ENCODE data around the gene SFSWAP.
"Not testable (repeated sequence)": the region's sequence is repeated elsewhere in the genome, so short reads cannot be mapped to it uniquely, and the experiment has no call there.

SFSWAP gene

GRCh38 chr12:131703161-131703560 is 7.7 kb upstream of the SFSWAP start:
- DNase-seq: no peak

DNA sequence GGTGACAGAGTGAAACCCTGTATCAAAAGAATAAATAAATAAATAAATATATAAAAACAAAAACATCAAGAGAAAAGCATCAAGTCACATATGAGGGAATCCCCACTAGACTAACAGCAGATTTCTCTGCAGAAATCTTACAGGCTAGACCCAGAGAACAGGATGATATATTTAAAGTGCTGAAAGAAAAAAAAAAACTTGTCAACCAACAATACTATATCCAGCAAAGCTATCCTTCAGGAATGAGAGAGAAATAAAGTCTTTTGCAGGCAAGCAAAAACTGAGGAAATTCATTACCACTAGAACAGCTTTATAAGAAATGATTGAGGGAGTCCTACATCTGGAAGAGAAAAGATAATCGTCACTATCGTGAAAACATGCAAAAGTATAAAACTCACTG is 6.4 kb upstream of the SFSWAP start:
- no peak for DNase-seq

GRCh38 chr12:131706709-131707108 is 4.2 kb upstream of the SFSWAP start:
- not testable (repeated sequence) for DNase-seq

- no peak for DNase-seq
Measured at GRCh38 chr12:131709226-131709625, 1.7 kb upstream of the SFSWAP start.

GRCh38 chr12:131711551-131712205 is 788 bp downstream of the SFSWAP start:
- no peak for DNase-seq

- DNase-seq: no peak
Measured at GRCh38 chr12:131713349-131713748, 2.5 kb downstream of the SFSWAP start.

GRCh38 chr12:131714759-131715158 is 3.9 kb downstream of the SFSWAP start:
- no peak for DNase-seq

- DNase-seq: no peak
Measured at GRCh38 chr12:131716282-131716681, 5.4 kb downstream of the SFSWAP start.

DNA sequence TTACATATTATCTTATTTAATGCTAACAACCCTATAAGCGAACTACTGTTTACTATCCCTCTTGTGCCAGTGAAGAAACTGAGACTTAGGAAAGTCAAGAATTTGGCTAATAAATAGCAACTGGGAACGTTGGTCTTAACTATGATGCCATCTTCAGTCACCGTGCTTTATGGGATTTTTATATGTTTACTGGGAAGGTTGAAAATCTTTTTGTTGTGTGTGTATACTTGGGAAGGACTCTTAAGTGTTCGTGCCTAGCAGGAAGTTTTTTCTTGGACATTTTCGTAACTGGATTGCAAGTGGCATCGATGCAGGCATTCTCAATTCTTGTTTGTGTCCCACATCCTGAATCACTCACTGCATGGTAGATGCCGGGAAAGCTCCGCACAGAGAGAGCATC is 9.4 kb downstream of the SFSWAP start:
- DNase-seq: no peak

- DNase-seq: no peak
Measured at GRCh38 chr12:131720921-131721320, 10.0 kb downstream of the SFSWAP start.

- DNase-seq: no peak
Measured at GRCh38 chr12:131721548-131721947, 10.7 kb downstream of the SFSWAP start.

DNA sequence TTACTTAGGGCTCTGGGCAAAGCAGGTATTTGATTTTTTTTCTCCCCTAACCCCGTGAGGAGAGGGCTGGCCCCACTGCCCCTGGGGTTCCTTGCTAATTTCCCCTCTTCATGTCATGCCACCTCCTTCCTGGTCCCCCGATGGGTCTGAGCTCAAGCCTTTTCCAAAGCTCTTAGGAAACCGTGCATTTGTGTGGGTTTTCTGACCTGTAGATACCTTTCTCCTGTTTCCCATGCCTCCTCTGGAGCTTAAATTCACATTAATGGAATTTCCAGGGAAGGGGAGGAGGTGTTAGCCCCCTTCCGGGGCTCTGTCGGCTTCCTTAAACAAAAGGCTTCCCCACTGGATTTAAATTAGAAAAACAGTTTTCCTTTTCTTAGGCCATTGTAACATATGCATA is 12.6 kb downstream of the SFSWAP start:
- no peak for DNase-seq

GRCh38 chr12:131724534-131724933 is 13.6 kb downstream of the SFSWAP start:
- DNase-seq: no peak

DNA sequence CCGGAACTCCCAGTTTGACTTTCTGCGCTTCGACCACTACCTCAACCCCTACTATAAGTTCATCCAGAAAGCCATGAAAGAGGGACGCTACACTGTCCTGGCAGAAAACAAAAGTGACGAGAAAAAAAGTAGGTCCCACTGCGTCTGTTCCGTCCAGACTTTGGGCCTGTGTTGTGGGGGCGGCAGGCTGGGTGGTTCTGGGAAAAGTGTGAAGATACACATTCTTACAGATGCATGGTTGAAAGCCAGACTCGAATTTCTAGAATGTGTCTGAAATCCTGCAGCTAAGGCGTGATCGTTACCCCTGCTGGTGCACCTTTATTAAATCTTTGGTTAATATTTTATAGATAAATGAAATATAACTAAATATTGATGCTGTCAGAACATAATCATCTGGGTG is 14.6 kb downstream of the SFSWAP start:
- no peak for DNase-seq

- DNase-seq: no peak
Measured at GRCh38 chr12:131728720-131729119, 17.8 kb downstream of the SFSWAP start.

- DNase-seq: no peak
Measured at GRCh38 chr12:131729254-131729955, 18.5 kb downstream of the SFSWAP start.

DNA sequence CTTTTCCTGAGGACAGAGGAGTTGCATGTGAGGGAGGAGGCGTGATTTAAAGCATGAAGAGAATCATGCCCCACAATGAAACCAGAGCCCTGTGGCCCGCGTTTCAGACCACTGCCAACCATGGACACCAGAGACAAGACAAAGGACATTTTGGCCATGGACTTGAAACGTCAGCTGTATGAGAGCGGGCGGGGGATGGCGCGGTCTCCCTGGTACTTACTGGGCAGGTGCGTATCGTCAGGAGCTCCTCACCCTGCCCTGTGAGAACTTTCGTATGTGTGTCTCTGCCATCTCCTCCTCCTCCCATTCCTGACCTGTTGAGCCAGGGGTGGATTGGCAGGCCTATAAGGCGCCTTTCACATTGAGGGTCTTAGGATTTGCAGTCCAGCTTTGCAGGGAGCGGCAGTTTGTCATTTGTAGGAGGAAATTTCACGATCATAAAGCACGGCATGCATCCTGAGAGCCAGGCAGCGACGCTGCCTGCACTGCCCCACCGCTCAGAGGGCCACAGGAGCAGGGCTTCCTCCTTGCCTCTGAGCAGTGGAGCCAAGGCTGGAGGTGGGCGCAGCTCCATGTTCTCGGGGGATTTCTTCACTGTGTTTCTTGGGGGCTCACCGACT is 22.2 kb downstream of the SFSWAP start:
- no peak for DNase-seq

GRCh38 chr12:131733874-131734273 is 23.0 kb downstream of the SFSWAP start:
- DNase-seq: no peak

DNA sequence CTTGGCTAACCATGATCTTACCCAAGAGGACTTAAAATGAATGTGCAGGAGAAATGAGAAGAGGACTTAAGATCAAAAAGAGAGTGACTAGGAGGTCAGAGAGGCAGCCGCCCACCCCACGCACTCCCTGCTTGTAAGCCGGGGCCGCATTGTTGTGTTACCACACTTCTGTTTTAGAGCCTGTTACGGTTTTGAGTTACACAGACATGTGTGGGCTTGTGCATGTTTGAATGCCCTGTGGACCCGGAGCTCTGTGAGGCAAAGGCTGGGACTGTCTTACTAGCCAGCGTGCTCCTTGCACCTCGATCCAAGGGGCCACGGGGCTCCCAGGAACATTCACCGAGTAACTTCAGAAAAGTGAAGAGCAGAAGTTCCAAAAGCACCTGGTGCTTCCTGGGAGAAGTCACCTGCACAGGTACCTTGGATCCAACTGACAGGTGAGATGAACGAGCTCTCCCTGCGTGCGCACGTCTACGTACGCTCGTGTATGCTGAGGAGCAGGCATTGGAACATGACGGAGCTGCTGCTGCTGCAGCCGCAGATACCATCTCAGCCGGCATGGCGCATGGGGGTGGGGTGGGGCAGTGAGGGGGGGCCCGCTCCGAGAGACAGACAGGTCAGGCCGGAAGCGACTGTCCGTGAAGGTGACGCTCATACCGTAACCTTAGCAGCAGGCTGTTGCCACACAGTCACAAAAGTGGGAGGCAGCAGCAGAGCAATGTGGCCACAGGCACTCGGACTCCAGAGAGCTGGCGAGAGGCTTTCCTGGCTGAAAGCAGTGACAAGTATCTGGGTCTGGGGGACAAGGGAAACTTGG is 23.7 kb downstream of the SFSWAP start:
- no peak for DNase-seq

- DNase-seq: no peak
Measured at GRCh38 chr12:131735153-131735456, 24.2 kb downstream of the SFSWAP start.

- DNase-seq: no peak
Measured at GRCh38 chr12:131735476-131736445, 24.9 kb downstream of the SFSWAP start.

DNA sequence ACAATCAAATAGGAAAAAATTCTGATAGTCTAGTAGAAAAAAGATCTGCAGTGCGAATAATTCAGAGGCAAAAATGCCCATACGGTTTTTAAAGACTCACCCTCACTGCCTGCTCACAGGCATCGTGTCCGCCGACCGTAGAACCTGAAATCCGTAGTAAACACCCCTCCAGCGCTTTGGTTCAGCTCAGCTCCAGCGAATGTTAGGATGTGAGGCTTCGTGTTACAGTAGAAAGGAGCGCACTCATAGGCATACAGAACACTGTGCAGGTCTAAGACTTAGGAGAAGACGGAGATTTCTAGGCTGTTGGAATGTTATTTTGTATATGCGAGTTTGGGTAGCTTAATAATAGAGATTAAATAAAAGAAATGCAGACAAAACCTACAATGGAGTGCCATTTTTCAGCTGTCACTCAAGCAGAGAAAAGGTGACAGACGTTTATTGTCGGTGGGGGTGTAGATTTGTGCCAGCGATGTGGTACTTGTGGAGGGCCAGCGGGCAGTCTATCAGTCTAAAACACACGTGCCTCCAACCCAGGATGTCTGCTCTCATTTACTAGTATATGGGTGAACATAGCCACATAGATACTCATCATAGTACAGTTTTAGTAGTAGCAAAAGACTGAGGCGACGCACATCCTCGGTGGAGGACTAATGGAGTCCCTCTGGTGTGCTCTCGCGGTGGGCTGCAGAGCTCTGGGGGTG is 25.7 kb downstream of the SFSWAP start:
- DNase-seq: no peak
